ENCODE results near the gene NAV2.

The NAV2 gene

DNA sequence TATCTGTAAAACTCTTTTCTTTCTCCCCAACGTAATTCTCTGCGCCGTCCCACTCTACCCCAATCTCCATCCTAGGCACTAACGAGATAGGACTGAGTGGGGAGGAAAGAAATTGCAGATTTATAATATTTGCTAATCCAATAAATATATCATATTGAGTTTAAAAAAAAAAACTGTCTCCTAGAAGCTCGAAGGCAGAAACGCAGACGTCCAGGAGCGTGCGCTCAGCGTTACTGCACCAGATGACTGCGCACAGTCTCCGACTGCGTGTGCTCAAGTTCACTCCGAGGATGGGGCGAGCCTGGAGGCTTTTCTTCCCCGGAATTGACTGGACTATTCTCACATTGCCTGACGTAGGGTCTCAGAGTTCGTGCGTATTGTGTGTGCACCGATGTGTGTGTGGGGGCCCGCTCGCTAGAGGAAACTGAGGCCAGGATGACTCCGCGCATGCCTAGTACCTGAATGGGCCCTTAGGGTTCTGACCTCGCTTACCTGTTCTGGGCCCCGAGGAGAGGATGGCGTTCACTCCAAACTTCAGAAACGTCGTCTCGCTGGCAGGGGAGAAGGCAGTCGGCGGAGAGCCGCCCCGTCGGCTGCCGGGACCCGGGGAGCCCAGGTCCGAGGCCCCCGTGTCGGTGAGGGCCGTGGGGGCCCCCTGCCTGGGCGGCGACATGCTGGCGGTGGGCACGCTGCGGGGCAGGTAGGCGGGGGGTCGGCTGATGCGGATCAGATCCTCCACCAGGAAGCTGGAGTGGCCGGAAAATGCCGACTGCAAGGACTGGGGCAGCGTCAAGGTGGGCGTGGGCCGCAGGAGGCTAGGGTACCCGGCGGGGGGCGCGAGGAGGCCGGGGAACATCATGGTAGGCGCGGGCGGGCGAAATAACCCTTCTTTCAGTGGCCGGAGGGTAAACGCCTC is 447.1 kb downstream of the NAV2 start:
- no peak for DNase-seq (ENCODE audit: low spot score)

DNA sequence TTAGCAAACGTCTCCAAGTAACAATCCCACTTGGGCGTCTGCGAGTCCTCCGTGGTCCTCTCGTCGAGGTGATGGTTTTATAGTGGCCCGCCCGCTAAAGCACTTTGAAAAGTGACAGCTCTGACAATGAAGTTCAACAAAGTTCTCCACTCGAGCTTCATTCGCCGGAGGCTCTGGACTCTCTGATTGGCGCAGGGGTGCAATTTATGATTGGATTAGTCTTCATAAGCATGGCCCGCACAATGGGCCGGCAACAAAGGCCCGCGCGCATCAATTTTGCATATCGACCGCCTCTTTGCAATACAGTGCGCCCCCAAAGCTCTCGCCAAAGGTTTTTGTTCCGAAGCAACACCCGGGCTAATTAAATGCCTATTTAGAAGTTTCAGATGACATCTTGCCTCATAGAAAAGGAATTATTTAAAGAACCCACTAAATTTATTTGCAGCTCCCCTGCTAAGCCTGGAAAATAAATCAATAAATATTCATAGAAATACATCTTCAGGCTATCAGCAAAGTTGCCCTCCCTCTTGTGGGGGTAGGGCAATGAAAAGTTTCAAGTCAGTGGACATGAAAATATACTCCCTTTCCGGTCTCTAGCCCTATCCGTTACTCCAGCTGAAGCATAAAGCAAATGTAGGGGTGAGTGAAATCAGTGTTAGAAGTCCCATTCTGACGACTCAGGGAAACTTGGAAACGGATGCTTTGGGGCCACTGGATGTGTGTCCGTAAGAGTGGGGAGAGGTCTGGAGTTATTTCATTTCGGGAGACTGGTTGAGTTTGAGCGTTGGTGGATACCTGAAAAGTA is 448.0 kb downstream of the NAV2 start, which contains the start of gene DBX1:
Gene DBX1, minus strand, starts transcription at position 51 of the 805 bp plus-strand sequence. CDS start 151 bp downstream, outside the sequence.
- no peak for DNase-seq (ENCODE audit: low spot score)

DNA sequence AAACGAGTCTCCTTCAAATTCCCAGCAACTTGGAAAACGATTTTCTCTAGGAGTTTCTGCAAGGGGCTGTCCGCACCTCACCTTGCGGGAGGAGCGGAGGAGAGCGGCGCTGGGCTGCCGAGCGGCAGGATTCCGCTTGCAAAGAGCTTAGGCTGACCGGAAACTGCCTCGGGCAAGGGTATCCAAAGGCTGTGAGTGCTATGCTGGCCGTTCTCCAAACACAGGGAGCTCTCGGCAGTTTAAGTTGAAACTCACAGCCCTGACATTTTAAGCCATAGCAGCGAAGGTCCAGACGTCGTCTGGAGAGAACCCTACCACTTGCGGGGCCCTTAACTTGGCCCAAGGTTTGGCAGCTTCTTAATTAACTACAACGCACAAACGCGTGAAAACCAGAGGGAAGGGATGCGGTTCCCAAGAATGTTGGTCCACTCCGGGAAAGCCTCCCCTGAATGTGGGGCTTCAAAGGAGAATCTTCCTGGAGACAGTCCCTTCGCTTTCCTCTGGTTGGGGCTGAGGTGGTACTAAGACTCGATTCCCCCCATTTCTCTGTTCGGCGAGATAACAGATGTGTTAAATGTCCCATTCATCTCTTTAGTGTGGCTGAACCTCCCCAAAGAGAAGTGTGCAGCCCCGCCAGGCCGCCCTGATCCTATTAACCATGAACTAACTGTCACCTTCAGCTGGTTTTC is 448.7 kb downstream of the NAV2 start:
- DNase-seq (ENCODE audit: low spot score) = no peak

DNA sequence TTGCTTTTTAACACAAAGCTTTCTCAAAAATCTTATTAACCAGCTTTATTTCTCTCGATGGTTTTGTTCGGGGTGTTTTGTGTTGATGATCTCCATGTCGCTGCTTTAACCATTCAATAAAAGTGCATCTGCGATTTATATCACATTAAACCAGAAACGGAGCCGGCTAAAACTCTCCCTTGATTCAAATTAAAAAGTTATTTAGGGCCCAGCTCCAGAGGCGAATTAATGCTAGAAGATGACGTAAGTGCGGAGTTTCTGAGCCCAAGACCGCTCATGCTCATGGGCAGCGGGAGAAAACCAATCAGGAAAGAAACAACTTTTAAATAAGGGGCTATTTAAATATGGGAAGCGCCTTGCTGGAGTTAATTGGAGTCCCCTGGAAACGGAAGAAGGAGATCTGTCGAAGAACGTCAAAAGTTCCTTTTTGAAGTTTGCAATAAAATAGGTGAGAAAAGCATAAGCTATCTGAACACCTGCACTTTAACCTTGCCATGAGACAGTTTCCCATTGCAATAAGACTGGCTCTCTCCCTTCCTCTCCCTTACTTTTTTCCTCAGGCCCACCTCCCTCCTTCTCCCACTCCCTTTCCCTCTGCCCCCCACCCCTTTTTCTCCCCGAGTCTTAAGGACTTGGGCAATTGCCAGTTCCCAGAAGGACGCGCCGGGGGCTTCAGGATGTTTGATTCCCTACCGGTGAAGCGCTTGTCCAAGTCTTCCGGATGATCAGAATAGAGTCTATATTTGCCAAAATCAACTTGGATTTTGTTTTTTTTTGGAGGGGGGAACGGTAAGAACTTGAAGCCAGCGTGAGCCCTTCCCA is 449.5 kb downstream of the NAV2 start:
- DNase-seq (ENCODE audit: low spot score) = no peak

DNA sequence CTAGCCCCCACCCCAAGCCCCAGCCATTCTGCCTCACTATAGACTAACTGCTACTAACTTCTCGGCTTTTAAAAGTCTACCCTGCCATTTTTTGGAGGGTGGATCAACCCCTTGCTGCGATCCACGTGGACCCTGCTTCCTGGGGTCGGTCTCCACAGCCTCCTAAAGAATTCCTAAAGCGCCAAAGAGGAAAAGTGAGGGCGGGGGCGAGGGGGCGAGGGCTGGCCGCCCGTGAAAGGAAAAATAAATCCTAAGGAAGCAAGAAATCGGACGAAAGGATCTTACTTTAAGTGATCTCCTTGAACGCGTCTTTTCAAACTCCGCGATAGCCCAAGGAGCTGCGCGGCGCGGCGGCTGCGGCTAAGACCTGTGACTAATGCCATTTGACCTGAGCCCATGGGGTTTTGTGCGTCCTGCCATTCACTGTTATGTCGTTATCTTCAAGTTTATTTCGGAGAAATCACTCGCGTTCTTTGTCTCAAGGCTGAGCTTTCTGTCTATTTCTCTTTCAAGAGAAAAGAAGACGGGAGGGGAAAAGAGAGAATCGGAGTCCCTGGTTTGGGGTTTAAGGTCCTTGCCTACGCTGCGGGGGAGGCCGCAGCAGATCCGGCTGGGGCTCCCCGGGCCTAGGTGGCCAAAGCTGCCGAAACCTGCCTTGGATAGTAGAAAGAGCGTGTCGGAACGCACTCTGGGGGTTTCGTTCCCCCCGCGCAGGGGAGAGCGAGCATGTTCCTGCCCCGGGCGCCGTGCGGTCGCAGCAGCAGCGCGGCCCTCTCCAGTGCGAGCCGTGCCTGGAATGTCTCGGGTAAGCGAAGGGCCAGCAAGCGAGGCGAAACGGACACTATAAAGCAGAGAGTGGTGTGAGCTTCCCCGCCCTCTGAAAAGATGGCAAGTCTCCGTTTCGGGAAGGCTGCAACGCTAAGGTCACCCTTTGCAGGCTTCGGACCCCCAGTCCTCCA is 450.5 kb downstream of the NAV2 start:
- DNase-seq (ENCODE audit: low spot score) = no peak

DNA sequence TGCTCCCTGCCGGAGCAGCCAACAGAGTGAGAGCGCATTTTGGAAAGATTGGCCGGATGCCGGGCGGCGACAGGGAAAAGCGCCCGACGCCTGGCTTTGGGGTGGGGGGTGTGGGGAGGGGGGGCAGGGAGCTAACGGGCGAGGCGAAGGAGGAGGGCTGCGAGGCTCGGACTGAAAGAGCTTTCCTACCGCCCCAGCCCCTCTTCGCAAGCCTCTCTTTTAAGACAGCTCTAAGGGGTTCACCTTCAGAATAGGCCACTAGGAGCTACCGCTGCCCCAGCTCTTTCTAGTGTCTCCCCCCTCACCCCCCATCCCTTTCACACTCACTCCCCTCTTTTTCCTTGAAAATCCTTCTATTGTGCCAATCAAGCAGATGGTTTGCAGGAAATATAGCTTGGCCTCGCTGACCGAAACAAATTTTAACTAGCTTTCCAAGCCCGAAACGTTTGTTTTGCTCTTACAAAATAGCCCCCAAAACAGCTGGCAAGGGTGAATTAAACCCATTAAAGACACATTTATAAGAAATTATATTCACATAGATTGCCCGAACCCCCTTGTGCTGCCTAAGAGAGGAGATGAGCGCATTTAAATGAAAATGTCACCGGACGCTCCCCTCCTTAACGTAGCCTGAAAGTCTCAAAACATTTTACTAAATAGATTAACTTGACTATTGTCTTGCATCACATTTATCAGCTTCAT is 451.3 kb downstream of the NAV2 start:
- no peak for DNase-seq (ENCODE audit: low spot score)

All from RKO (cell line).